SJCRH30 (cell line): ENCODE measurements around the gene RAB3IP. TPM values are rescaled to one million over a fixed set of nuclear protein-coding genes. Genes with fewer than 3 reads are reported as not detected.

Experiments
- DNase-seq, 2 experiments: peaks; one replicate each; pipeline ENCODE4 v3.0.0-alpha.2; 2015 to 2020
- H3K27ac ChIP-seq: fragments of 250-450 bp; sonication (Bioruptor Pico); 2 replicates; pipeline ENCODE4 v1.5.1; 2020; ENCODE audit warnings: mild to moderate bottlenecking, moderate library complexity
- H3K27me3 ChIP-seq: fragments of 250-450 bp; sonication (Bioruptor Pico); 2 replicates; pipeline ENCODE4 v1.5.1; 2020; ENCODE audit warnings: mild to moderate bottlenecking, moderate library complexity
- H3K36me3 ChIP-seq: fragments of 250-450 bp; sonication (Bioruptor Pico); 2 replicates; pipeline ENCODE4 v1.5.1; 2020; ENCODE audit warnings: mild to moderate bottlenecking, moderate library complexity
- H3K4me1 ChIP-seq: fragments of 250-450 bp; sonication (Bioruptor Pico); 2 replicates; pipeline ENCODE4 v1.5.1; 2020; ENCODE audit warnings: mild to moderate bottlenecking, moderate library complexity
- H3K4me3 ChIP-seq: fragments of 250-450 bp; sonication (Bioruptor Pico); 2 replicates; pipeline ENCODE4 v1.5.1; 2020; ENCODE audit warnings: mild to moderate bottlenecking, moderate library complexity
- H3K9me3 ChIP-seq: fragments of 250-450 bp; sonication (Bioruptor Pico); replicated peaks from 2 replicates; pipeline ENCODE4 v1.5.1; 2020; ENCODE audit warnings: mild to moderate bottlenecking, moderate library complexity
- total RNA-seq: library from RNA; depleted of rRNA; stranded (reverse); fragments of >200 nt; shearing (Covaris generic); gene quantifications from 2 replicates; pipeline ENCODE4 v1.2.3, GENCODE V29; 2014; rRNA removed

RAB3IP gene
- 9.1 and 10.4 TPM in 2 replicates for total RNA-seq

DNA sequence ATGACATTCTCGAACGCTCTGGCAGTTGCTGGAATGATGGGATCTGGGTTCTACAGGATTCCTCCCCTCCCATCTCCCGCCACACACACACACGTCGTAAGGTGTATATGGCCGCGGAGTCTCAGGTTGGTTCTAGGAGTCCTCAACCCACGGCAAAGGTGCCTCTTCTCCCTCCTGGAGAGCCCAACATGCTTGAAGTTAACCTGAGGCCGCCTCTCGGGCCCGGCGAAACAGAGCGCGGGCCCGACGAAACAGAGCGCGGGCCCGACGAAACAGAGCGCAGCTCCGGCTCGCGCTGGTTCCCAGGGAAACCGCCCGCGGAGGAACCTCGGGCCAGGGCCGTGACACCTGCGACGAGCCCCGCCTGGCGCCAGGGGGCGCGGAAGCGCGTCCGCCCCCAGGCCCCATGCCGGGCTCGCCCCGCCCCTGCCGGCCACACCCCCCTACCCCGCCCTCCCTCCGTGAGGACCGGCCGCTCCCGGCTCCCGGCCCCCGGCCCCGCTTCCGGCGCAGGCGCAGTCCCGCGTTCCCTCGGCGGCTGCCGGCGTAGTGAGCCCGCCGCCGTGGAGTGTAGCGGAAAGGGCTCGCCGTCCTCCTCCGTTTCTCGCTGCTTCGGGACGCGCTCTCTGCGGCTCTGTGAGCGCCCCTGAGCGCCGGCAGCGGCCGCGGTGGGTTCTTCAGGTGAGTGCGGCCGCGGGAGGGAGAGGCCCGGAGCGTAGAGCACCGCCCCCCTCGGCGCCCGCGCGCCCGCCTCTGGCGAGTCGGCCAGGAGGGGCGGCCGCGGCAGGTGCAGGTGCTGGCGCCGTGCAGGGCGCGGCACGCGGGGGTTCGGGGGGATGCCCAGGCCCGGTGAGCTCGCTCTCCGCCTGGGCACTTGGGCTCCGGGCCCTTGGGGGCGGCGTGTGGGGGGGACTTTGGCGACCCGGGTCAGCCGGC, at the start of gene RAB3IP:
TSS of gene RAB3IP (plus strand) at position 510 of the 936 bp plus-strand sequence. CDS start 16,549 bp downstream, outside the sequence.
- peaks cover 3% of the 10 kb centered on the region; the same call in 1 of the 2 replicates for H3K4me1 ChIP-seq
- no peaks in the 10 kb centered on the region for H3K36me3 ChIP-seq
- H3K27ac ChIP-seq: no peak within 1 kb of the TSS
- no peaks in the 10 kb centered on the region; the same call in 1 of the 2 replicates for H3K9me3 ChIP-seq
- peak; percentile 86 to 87 for DNase-seq
- H3K4me3 ChIP-seq: peak within 1 kb of the TSS; percentile 95
- no peaks in the 10 kb centered on the region for H3K27me3 ChIP-seq

GRCh38 chr12:69689638-69690037, 49.0 kb upstream of the RAB3IP start:
- DNase-seq: peak in 1 of 2 experiments; percentile 4
- Histone ChIP-seq H3K27me3 (no peaks in the 10 kb centered on the region), H3K4me3 (no peak overlapping the region), H3K27ac (peak overlapping the region; percentile 46), H3K9me3 (no peaks in the 10 kb centered on the region), H3K36me3 (no peaks in the 10 kb centered on the region), H3K4me1 (peaks cover 10% of the 10 kb centered on the region)

DNA sequence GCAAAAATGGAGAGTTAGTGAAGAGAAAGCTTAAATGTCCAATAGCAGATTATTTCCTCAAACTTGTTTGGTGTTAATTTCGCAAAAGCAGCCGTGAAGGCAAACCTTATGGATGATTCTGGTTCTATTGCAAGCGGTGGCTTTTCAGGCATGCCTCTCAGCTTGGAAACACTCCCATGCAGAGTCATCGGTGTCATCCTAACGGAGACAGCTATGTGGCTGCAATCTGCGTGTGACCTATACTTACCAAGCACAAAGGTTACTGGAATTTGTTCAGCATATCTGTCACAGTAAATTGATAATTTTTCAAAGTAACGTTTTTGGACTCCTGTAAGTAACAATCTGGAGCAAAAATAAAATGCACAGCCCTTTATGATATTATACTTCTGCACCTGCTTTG, 44.5 kb upstream of the RAB3IP start:
- DNase-seq: no peak
- Histone ChIP-seq H3K27ac (no peak overlapping the region), H3K27me3 (no peaks in the 10 kb centered on the region), H3K4me1 (peaks cover 4% of the 10 kb centered on the region), H3K36me3 (no peaks in the 10 kb centered on the region), H3K4me3 (no peak overlapping the region), H3K9me3 (no peaks in the 10 kb centered on the region)

- H3K9me3 ChIP-seq: no peaks in the 10 kb centered on the region
- no peaks in the 10 kb centered on the region for H3K36me3 ChIP-seq
- H3K27me3 ChIP-seq: no peaks in the 10 kb centered on the region
- no peak overlapping the region for H3K4me3 ChIP-seq
- DNase-seq: no peak
- H3K4me1 ChIP-seq: no peaks in the 10 kb centered on the region
- H3K27ac ChIP-seq: no peak overlapping the region
These were observed 40.6 kb upstream of the RAB3IP start for GRCh38 chr12:69698054-69698453.

DNA sequence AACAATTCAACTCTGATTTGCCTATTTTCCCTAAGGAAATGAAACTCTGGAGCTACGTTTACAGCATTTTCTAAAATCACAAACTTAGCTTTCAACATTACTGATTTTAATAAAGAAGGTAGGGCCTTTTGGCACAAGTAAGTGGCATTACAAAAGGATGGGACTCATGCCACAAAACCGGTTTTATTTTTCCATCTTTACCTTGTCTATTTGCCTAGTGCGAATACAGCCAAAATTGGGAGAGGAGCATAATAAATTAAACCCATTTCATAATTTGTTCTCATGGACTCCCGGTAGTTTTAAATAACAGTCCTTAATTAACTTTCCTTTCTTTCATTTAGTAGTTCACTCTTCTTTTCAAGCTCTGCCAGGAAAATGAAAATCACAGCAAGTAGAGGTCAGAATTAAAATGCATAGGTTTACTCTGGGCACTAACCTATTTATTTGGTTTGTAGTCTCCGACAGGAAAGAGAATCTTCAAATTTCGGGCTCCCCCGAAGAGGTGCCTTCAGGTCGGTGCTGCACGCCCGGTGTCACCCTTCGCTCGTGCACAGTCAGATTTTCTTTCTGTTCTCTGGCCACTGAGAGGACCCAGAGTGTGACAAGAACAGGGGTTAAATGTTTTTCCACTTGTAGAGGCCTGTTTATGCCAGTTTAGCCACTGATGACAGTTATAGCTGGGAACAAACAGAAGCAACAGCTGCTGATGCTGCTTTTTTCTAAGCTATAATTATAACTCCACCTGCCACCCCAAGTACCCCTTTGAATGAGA, 39.7 kb upstream of the RAB3IP start, which contains the start of gene BEST3:
TSS of gene BEST3 (minus strand) at position 535 of the 772 bp plus-strand sequence. CDS start 1,505 bp downstream, outside the sequence.
- peak; percentile 6 to 29 for DNase-seq
- no peak within 1 kb of the TSS for H3K4me3 ChIP-seq

DNA sequence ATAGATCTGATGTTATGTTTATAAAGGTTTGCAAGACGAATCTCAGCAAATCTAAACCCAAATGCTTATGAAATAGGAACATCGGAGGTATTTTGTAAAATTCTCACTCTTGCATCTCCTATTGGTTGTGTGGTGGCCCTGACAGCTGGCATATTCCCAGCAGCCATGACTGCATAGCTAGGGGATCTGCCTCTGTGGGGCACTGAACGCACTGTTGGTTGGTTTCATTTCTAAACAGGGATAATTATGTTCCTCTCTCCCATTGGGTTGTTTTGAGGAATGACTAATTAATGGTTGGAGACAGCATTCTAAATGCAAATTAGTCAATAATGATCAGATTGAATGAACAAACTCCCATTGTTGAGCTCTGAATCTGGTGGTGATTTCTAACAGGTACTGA, 36.8 kb upstream of the RAB3IP start:
- H3K36me3 ChIP-seq: no peaks in the 10 kb centered on the region
- DNase-seq: peak in 1 of 2 experiments; percentile 4
- no peaks in the 10 kb centered on the region for H3K4me1 ChIP-seq
- no peak overlapping the region for H3K27ac ChIP-seq
- H3K27me3 ChIP-seq: no peaks in the 10 kb centered on the region
- H3K9me3 ChIP-seq: no peaks in the 10 kb centered on the region
- no peak overlapping the region for H3K4me3 ChIP-seq

More for the DNA sequence above, 39.7 kb upstream of the RAB3IP start, which contains the start of gene BEST3:
- no peaks in the 10 kb centered on the region for H3K36me3 ChIP-seq
- H3K27ac ChIP-seq: no peak within 1 kb of the TSS
- no peaks in the 10 kb centered on the region for H3K27me3 ChIP-seq
- no peaks in the 10 kb centered on the region for H3K9me3 ChIP-seq
- no peaks in the 10 kb centered on the region for H3K4me1 ChIP-seq

- H3K36me3 ChIP-seq: no peaks in the 10 kb centered on the region
- no peak overlapping the region for H3K27ac ChIP-seq
- no peaks in the 10 kb centered on the region for H3K9me3 ChIP-seq
- no peaks in the 10 kb centered on the region for H3K27me3 ChIP-seq
- DNase-seq: no peak
- no peaks in the 10 kb centered on the region for H3K4me1 ChIP-seq
- H3K4me3 ChIP-seq: no peak overlapping the region
These were observed 35.5 kb upstream of the RAB3IP start for GRCh38 chr12:69703146-69703642.

DNA sequence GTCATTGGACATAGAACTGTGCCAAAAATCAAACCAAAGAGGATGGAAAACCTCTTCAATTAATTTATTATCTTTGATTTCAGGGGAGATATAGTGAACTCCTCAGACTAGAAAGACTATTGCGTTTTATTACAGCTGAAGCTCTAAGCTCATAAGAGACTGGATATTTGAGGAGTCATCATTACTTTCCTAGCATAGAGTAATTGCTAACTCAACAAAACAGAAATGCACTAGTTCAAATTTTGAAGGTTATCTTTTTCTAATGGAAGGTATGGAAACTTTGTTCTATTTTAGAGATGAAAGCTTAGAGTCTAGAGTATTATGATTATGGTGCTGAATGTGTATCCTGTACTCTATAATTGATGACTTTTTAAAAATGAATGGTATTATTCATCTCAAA, 34.3 kb upstream of the RAB3IP start:
- Histone ChIP-seq H3K4me3 (no peak overlapping the region), H3K27ac (no peak overlapping the region), H3K4me1 (no peaks in the 10 kb centered on the region), H3K9me3 (no peaks in the 10 kb centered on the region), H3K36me3 (no peaks in the 10 kb centered on the region), H3K27me3 (no peaks in the 10 kb centered on the region)
- DNase-seq: no peak

DNA sequence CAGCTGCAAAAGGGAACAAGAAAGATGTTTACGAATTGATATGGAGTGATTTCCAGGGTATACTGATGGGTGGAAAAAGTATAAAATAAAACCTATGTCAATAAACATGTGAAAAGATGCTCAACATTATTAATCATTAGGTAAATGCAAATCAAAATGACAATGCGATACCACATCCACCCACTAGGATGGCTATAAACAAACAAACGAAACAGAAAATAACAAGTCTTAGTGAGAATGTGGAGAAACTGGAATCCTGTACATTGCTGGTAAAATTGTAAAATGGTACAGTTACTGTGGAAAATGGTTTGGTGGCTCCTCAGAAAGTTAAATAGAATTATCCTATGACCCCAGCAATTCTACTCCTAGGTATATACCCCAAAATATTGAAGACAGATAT, 30.0 kb upstream of the RAB3IP start:
- no peaks in the 10 kb centered on the region for H3K36me3 ChIP-seq
- H3K9me3 ChIP-seq: no peaks in the 10 kb centered on the region
- DNase-seq: no peak
- no peaks in the 10 kb centered on the region for H3K4me1 ChIP-seq
- no peak overlapping the region for H3K27ac ChIP-seq
- H3K27me3 ChIP-seq: no peaks in the 10 kb centered on the region
- no peak overlapping the region for H3K4me3 ChIP-seq

GRCh38 chr12:69712826-69713225, 25.8 kb upstream of the RAB3IP start:
- Histone ChIP-seq H3K36me3 (no peaks in the 10 kb centered on the region), H3K4me3 (no peak overlapping the region), H3K27me3 (no peaks in the 10 kb centered on the region), H3K9me3 (no peaks in the 10 kb centered on the region), H3K27ac (no peak overlapping the region), H3K4me1 (no peaks in the 10 kb centered on the region)
- DNase-seq: no peak

DNA sequence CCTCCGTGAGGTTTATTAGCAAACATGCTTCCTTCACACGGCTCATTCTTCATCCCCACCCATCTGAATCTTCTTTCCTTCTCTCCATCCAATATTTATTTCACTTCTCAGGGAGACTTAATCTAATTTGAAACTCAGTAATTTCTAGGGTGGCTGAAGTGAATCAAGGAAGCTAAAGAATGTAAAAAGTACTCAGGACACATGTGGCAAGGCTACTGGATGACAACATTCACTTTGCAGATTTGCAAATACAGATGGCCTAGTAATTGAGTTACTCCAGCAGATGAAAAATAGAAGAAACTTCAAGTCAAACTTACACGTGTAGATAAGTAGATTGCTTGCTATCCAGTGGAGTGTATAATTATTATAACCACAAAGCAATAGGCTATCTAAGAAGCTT, 24.1 kb upstream of the RAB3IP start:
- no peaks in the 10 kb centered on the region for H3K36me3 ChIP-seq

DNA sequence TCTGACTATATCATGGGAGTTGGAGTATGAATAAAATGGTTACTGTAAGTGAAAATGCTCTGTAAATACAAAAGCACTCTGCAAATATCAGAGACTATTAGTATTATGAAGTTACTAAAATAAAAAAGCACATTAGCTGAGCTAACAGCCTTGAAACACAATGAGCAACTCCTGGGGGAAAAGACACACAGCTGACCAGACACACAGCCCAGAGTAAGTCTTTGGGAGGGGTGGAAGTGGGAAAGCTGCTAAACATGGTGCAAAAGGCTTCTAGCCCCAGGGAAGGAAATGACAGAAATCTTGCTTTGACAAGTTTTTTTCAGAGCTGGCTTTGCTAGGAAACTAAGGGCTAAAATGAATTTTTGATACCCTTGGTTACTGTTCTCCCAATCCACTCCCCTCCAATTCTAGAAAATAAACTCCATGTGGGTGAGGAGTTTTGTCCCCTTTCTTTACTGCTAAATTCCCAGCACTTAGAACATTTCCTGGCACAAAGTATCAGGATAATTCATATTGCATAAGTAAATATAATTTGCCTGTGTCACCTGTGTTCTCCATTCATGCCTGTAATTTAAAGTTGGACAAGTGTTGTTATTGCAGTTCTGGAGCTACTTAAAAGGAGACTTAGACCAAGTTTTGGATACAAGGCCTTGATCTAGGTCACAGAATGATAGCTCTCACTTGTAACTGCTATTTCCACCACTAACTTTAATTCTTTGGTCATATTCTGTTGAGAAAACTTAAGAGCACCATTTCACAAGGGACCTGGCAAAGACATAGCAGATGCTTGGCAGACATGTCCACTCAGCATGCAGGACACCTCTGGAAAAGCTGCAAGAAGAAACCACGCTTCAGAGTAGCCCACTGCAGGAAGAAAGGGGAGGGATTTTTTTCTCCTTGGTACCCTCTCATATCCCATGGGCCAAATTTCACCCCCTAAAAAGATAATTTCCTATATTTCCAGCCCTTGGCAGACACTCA, 19.0 kb upstream of the RAB3IP start:
- H3K36me3 ChIP-seq: no peaks in the 10 kb centered on the region
- H3K4me3 ChIP-seq: no peak overlapping the region
- H3K27me3 ChIP-seq: 0 out of 2 replicates have a peak, but pooled peaks cover 4% of the 10 kb centered on the region
- DNase-seq: no peak
- no peaks in the 10 kb centered on the region for H3K4me1 ChIP-seq
- H3K27ac ChIP-seq: no peak overlapping the region
- no peaks in the 10 kb centered on the region for H3K9me3 ChIP-seq

More for the DNA sequence above, 24.1 kb upstream of the RAB3IP start:
- Histone ChIP-seq H3K9me3 (no peaks in the 10 kb centered on the region), H3K4me3 (no peak overlapping the region), H3K27ac (no peak overlapping the region), H3K4me1 (no peaks in the 10 kb centered on the region), H3K27me3 (no peaks in the 10 kb centered on the region)
- no peak for DNase-seq

DNA sequence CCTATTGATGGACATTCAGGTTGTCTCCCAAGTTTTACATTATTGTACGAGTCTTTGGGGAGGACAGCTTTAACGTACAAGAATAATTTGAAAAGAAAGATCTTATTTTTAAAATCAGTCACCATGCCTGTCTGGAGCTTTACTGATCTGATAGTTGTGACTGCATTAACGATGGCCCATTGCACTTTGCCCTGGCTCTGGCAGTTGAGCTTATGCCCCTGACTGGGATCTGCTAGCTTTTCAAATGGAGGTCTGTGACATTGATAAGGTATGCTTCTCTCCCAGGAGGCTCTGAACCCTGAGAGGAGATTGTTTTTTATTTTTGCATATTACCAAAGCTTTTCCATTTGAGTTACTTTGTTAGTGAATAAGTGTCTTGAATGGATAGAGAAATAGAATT, 17.9 kb upstream of the RAB3IP start:
- no peak overlapping the region for H3K27ac ChIP-seq
- no peaks in the 10 kb centered on the region for H3K9me3 ChIP-seq
- no peaks in the 10 kb centered on the region for H3K4me1 ChIP-seq
- no peak overlapping the region for H3K4me3 ChIP-seq
- 0 out of 2 replicates have a peak, but pooled peaks cover 4% of the 10 kb centered on the region for H3K27me3 ChIP-seq
- H3K36me3 ChIP-seq: no peaks in the 10 kb centered on the region
- DNase-seq: no peak

- H3K9me3 ChIP-seq: no peaks in the 10 kb centered on the region
- H3K4me3 ChIP-seq: no peak overlapping the region
- no peaks in the 10 kb centered on the region for H3K27me3 ChIP-seq
- H3K27ac ChIP-seq: no peak overlapping the region
- no peaks in the 10 kb centered on the region for H3K4me1 ChIP-seq
- H3K36me3 ChIP-seq: no peaks in the 10 kb centered on the region
- DNase-seq: no peak
These were observed 11.7 kb upstream of the RAB3IP start for GRCh38 chr12:69726922-69727321.
